GM23248 (cell line): ENCODE measurements around the gene APEH. TPM values are rescaled to one million over a fixed set of nuclear protein-coding genes. Genes with fewer than 3 reads are reported as not detected.

Source experiments
- DNase-seq: peaks from one replicate; pipeline ENCODE4 v3.0.0-alpha.2; 2015
- H2AFZ ChIP-seq: fragments of 200-600 bp; sonication (generic); 2 replicates; pipeline ENCODE4 v1.6.1; 2016; ENCODE audit warnings: antibody characterized with exemption
- H3F3A ChIP-seq: fragments of 200-600 bp; sonication (generic); 2 replicates; pipeline ENCODE4 v1.6.1; 2016; ENCODE audit warnings: mild to moderate bottlenecking, antibody characterized with exemption, mixed run types; ENCODE audit not compliant: insufficient read depth
- H3K27ac ChIP-seq: fragments of 200-600 bp; sonication (generic); 2 replicates; pipeline ENCODE4 v1.5.1; 2016; ENCODE audit warnings: mild to moderate bottlenecking
- H3K27me3 ChIP-seq: fragments of 200-600 bp; sonication (generic); replicated peaks from 2 replicates; pipeline ENCODE4 v1.6.1; 2016; ENCODE audit warnings: mild to moderate bottlenecking; ENCODE audit not compliant: insufficient read depth
- H3K36me3 ChIP-seq: fragments of 200-600 bp; sonication (generic); 2 replicates; pipeline ENCODE4 v1.6.1; 2016; ENCODE audit warnings: low read depth, mild to moderate bottlenecking
- H3K4me1 ChIP-seq: fragments of 200-600 bp; sonication (generic); 2 replicates; pipeline ENCODE4 v1.6.1; 2016; ENCODE audit warnings: mild to moderate bottlenecking; ENCODE audit not compliant: insufficient read depth
- H3K4me2 ChIP-seq: fragments of 200-600 bp; sonication (generic); one replicate; pipeline ENCODE4 v1.6.1; 2016; ENCODE audit warnings: mild to moderate bottlenecking; ENCODE audit not compliant: unreplicated experiment
- H3K4me3 ChIP-seq: fragments of 200-600 bp; sonication (generic); 2 replicates; pipeline ENCODE4 v1.5.1; 2016; ENCODE audit warnings: mild to moderate bottlenecking
- H3K79me2 ChIP-seq: fragments of 200-600 bp; sonication (generic); 2 replicates; pipeline ENCODE4 v1.6.1; 2016; ENCODE audit warnings: mild to moderate bottlenecking; ENCODE audit not compliant: insufficient read depth
- H3K9ac ChIP-seq: fragments of 200-600 bp; sonication (generic); 2 replicates; pipeline ENCODE4 v1.6.1; 2016; ENCODE audit warnings: mild to moderate bottlenecking
- H3K9me2 ChIP-seq: fragments of 200-600 bp; sonication (generic); 2 replicates; pipeline ENCODE4 v1.6.1; 2016; ENCODE audit warnings: mixed run types, mild to moderate bottlenecking, moderate library complexity; ENCODE audit not compliant: insufficient read depth
- H3K9me3 ChIP-seq: fragments of 200-600 bp; sonication (generic); one replicate; pipeline ENCODE4 v1.6.1; 2017; ENCODE audit warnings: low read depth
- H4K20me1 ChIP-seq: fragments of 200-600 bp; sonication (generic); 2 replicates; pipeline ENCODE4 v1.6.0; 2016; ENCODE audit not compliant: insufficient read depth
- EZH2 ChIP-seq: fragments of 200-600 bp; sonication (generic); IDR thresholded peaks from 2 replicates; pipeline ENCODE4 v1.6.1; 2018; ENCODE audit warnings: antibody characterized with exemption, mild to moderate bottlenecking; ENCODE audit not compliant: insufficient read depth, poor library complexity, severe bottlenecking
- EZH2phosphoT487 ChIP-seq: fragments of 200-600 bp; sonication (generic); IDR thresholded peaks from 2 replicates; pipeline ENCODE4 v1.6.1; 2018; ENCODE audit warnings: antibody characterized with exemption, moderate library complexity, mild to moderate bottlenecking, low read depth; ENCODE audit not compliant: insufficient read depth
- WGBS, 2 experiments: methylation state at CpG; one replicate each; pipeline ENCODE4 v1.1.6; 2015 to 2017; ENCODE audit warnings: low lambda C conversion rate in 2 of 2, low coverage in 1 of 2; ENCODE audit errors: missing lambda C conversion rate in 2 of 2; 5-methylcytosine and 5-hydroxymethylcytosine counted together
- in situ Hi-C: fragments of 300-500 bp; cut with MboI; formaldehyde crosslinking; loops from 2 replicates; pipeline ENCODE4 v1.15.0; 2020
- polyA plus RNA-seq: library from polyadenylated mRNA; unstranded; fragments of >200 nt; fragmentation: Nextera tagmentation; extraction: Ambion mirVana; gene quantifications from 2 replicates; pipeline ENCODE4 v1.2.1, GENCODE V29; 2016
- total RNA-seq: library from RNA; depleted of rRNA; stranded (reverse); fragments of >200 nt; shearing (Covaris generic); gene quantifications from 2 replicates; pipeline ENCODE4 v1.2.3, GENCODE V29; 2014

APEH gene
- total and polyA plus RNA-seq, 2 experiments from 2014 or later, result 89.1 to 108 TPM

- H2AFZ ChIP-seq, result no peak overlapping the region
- H3K27ac ChIP-seq, result no peak overlapping the region
- WGBS, 2 experiments, result 86 to 90% methylated on average over 12 to 14 of the region's 14 CpGs
- no peaks in the 10 kb centered on the region for H4K20me1 ChIP-seq
- no peak overlapping the region for H3K9ac ChIP-seq
- no peaks in the 10 kb centered on the region for H3K27me3 ChIP-seq
- no peaks in the 10 kb centered on the region for H3K36me3 ChIP-seq
- no peaks in the 10 kb centered on the region for H3K9me3 ChIP-seq
- no peak for DNase-seq
- H3F3A ChIP-seq, result 0 out of 2 replicates have a peak, but pooled peaks cover 10% of the 10 kb centered on the region
- no peak for TF ChIP-seq EZH2
- TF ChIP-seq EZH2phosphoT487, result no peak
- H3K4me1 ChIP-seq, result peaks cover 2% of the 10 kb centered on the region; the same call in 1 of the 2 replicates
- in situ Hi-C loops, result no loop called here
- H3K79me2 ChIP-seq, result peaks cover 5% of the 10 kb centered on the region
- H3K9me2 ChIP-seq, result no peaks in the 10 kb centered on the region
- H3K4me3 ChIP-seq, result no peak overlapping the region
- no peak overlapping the region for H3K4me2 ChIP-seq
These were observed 43.2 kb downstream of the APEH start for GRCh38 chr3:49717211-49717958.

- H3K9me2 ChIP-seq, result no peaks in the 10 kb centered on the region
These were observed 44.1 kb downstream of the APEH start for GRCh38 chr3:49717959-49718857.

GRCh38 chr3:49718858-49719213 lies 44.7 kb downstream of the APEH start:
- Histone ChIP-seq H3K36me3 (no peaks in the 10 kb centered on the region), H3K4me1 (peaks cover 7% of the 10 kb centered on the region; the same call in 1 of the 2 replicates), H3K9ac (no peak overlapping the region), H4K20me1 (no peaks in the 10 kb centered on the region), H3K27ac (no peak overlapping the region), H3K79me2 (peaks cover 18% of the 10 kb centered on the region), H3K27me3 (no peaks in the 10 kb centered on the region), H2AFZ (no peak overlapping the region), H3K9me3 (no peaks in the 10 kb centered on the region), H3F3A (0 out of 2 replicates have a peak, but pooled peaks cover 10% of the 10 kb centered on the region), H3K9me2 (no peaks in the 10 kb centered on the region), H3K4me2 (peak overlapping the region; percentile 60), H3K4me3 (peak overlapping the region; percentile 64)
- in situ Hi-C loops, result no loop called here
- DNase-seq, result no peak
- 18% methylated on average over 33 of the region's 33 CpGs for WGBS, 2 experiments
- TF ChIP-seq EZH2 (no peak), EZH2phosphoT487 (no peak)

More at GRCh38 chr3:49717959-49718857, 44.1 kb downstream of the APEH start:
- Histone ChIP-seq H3K4me3 (0 out of 2 replicates have a peak overlapping the region, but pooled peaks have one; percentile 64), H2AFZ (no peak overlapping the region), H3K27me3 (no peaks in the 10 kb centered on the region), H4K20me1 (no peaks in the 10 kb centered on the region), H3K9me3 (no peaks in the 10 kb centered on the region), H3K9ac (no peak overlapping the region), H3K4me2 (no peak overlapping the region), H3K36me3 (no peaks in the 10 kb centered on the region), H3F3A (0 out of 2 replicates have a peak, but pooled peaks cover 10% of the 10 kb centered on the region), H3K79me2 (peaks cover 14% of the 10 kb centered on the region), H3K27ac (no peak overlapping the region), H3K4me1 (peaks cover 7% of the 10 kb centered on the region; the same call in 1 of the 2 replicates)
- in situ Hi-C loops, result no loop called here
- WGBS, 2 experiments, result 80 to 81% methylated on average over 72 to 75 of the region's 75 CpGs
- no peak for TF ChIP-seq EZH2
- TF ChIP-seq EZH2phosphoT487, result no peak
- DNase-seq, result no peak

GRCh38 chr3:49719214-49719884 lies 45.2 kb downstream of the APEH start, which contains the start of gene AMIGO3:
AMIGO3 (minus strand) TSS chr3:49719684; CDS start chr3:49719465, 219 bp downstream.
- DNase-seq, result peak; percentile 99
- Histone ChIP-seq H3K4me3 (peak within 1 kb of the TSS; percentile 64), H3K9ac (peak within 1 kb of the TSS; percentile 60), H3K9me3 (no peaks in the 10 kb centered on the region), H3K4me1 (peaks cover 7% of the 10 kb centered on the region; the same call in 1 of the 2 replicates), H3K27me3 (no peaks in the 10 kb centered on the region), H3K9me2 (no peaks in the 10 kb centered on the region), H2AFZ (no peak within 1 kb of the TSS), H4K20me1 (no peaks in the 10 kb centered on the region), H3F3A (0 out of 2 replicates have a peak, but pooled peaks cover 10% of the 10 kb centered on the region), H3K79me2 (peaks cover 18% of the 10 kb centered on the region), H3K36me3 (no peaks in the 10 kb centered on the region), H3K27ac (peak within 1 kb of the TSS; percentile 35; the same call in 1 of the 2 replicates), H3K4me2 (peak within 1 kb of the TSS; percentile 60)
- WGBS, 2 experiments, result 2 to 4% methylated on average over 45 of the region's 50 CpGs
- in situ Hi-C loops, result no loop called here
- TF ChIP-seq EZH2 (no peak), EZH2phosphoT487 (no peak)
